Adipocyte (in vitro differentiated cells): ENCODE data around the gene HOXD10.

Source experiments
- DNase-seq: peaks from one replicate; pipeline ENCODE4 v3.0.0-alpha.2; 2015; ENCODE audit warnings: low read depth
- H3K27me3 ChIP-seq: replicated peaks from 2 replicates; pipeline ENCODE4 v1.7.0; 2013; ENCODE audit warnings: mild to moderate bottlenecking, low read length, moderate library complexity; ENCODE audit not compliant: control insufficient read depth, insufficient read depth
- H3K36me3 ChIP-seq: 2 replicates; pipeline ENCODE4 v1.7.0; 2013; ENCODE audit warnings: low read length, mild to moderate bottlenecking, moderate library complexity; ENCODE audit not compliant: control insufficient read depth, insufficient read depth, severe bottlenecking
- H3K4me1 ChIP-seq: 2 replicates; pipeline ENCODE4 v1.7.0; 2013; ENCODE audit warnings: mild to moderate bottlenecking, low read length, moderate library complexity; ENCODE audit not compliant: control insufficient read depth, insufficient read depth
- H3K4me3 ChIP-seq: 2 replicates; pipeline ENCODE4 v1.7.0; 2013; ENCODE audit warnings: mild to moderate bottlenecking, low read length, moderate library complexity
- H3K9ac ChIP-seq: 2 replicates; pipeline ENCODE4 v1.7.0; 2013; ENCODE audit warnings: mild to moderate bottlenecking, low read length, moderate library complexity
- H3K9me3 ChIP-seq: 2 replicates; pipeline ENCODE4 v1.7.0; 2013; ENCODE audit warnings: mild to moderate bottlenecking, low read length, moderate library complexity; ENCODE audit not compliant: control insufficient read depth

Gene HOXD10

DNA sequence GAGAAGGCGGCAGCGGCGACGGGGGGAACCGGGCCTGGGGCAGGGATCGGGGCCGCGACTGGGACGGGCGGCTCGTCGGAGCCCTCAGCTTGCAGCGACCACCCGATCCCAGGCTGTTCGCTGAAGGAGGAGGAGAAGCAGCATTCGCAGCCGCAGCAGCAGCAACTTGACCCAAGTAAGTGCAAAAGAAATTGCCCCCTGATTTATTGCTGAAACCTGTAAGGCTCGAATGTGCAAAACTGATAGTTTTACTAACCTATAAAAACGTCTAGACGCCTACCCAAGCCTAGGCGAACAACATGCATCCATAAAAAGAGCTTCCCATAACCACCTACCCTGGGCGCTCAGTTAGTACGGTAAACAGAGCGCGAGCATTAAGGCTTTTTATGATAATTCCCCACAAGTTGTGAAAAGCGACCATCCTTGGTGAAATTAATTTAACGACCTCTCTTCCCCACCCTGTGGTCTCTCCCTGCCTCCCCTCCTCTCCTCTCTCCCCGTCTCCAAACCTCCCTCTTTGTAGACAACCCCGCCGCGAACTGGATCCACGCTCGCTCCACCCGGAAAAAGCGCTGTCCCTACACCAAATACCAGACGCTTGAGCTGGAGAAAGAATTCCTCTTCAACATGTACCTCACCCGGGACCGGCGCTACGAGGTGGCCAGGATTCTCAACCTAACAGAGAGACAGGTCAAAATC, 7.0 kb downstream of the HOXD10 start:
- Histone ChIP-seq H3K9ac (peak overlapping the region; percentile 86), H3K4me1 (peaks cover 14% of the 10 kb centered on the region), H3K36me3 (no peaks in the 10 kb centered on the region), H3K9me3 (peaks cover under 1% of the 10 kb centered on the region), H3K4me3 (peak overlapping the region; percentile 89), H3K27me3 (peaks cover 30% of the 10 kb centered on the region)
- no peak for DNase-seq

- Histone ChIP-seq H3K9ac (peak overlapping the region; percentile 25), H3K4me3 (peak overlapping the region; percentile 89), H3K4me1 (peaks cover 14% of the 10 kb centered on the region), H3K27me3 (peaks cover 24% of the 10 kb centered on the region), H3K9me3 (no peaks in the 10 kb centered on the region), H3K36me3 (no peaks in the 10 kb centered on the region)
- DNase-seq = no peak
Measured at GRCh38 chr2:176124110-176124946, 7.8 kb downstream of the HOXD10 start.

- no peak for DNase-seq
- Histone ChIP-seq H3K4me1 (peaks cover 14% of the 10 kb centered on the region), H3K4me3 (no peak overlapping the region), H3K9ac (no peak overlapping the region), H3K36me3 (no peaks in the 10 kb centered on the region), H3K27me3 (peaks cover 16% of the 10 kb centered on the region), H3K9me3 (no peaks in the 10 kb centered on the region)
Measured at GRCh38 chr2:176124947-176125771, 8.6 kb downstream of the HOXD10 start.

DNA sequence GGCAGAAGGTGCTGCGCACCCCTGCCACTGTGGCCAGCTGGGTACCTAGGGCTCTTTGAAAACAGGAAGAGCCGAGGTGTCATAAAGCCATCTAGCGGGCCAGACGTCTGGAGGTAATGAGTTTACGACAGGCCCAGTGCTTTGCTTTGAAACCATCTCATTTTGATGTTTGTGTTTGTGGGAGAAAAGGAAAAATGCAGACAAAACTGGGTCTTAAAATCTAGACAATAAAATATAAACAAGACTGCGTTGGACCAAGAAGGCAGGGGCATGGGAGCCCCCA, 9.1 kb downstream of the HOXD10 start:
- Histone ChIP-seq H3K4me3 (no peak overlapping the region), H3K36me3 (no peaks in the 10 kb centered on the region), H3K4me1 (peaks cover 14% of the 10 kb centered on the region), H3K9me3 (no peaks in the 10 kb centered on the region), H3K9ac (no peak overlapping the region), H3K27me3 (peaks cover 11% of the 10 kb centered on the region)
- no peak for DNase-seq

GRCh38 chr2:176126929-176127773, 10.6 kb downstream of the HOXD10 start:
- H3K9me3 ChIP-seq = no peaks in the 10 kb centered on the region
- peaks cover 14% of the 10 kb centered on the region for H3K4me1 ChIP-seq
- no peaks in the 10 kb centered on the region for H3K36me3 ChIP-seq
- peak overlapping the region; percentile 92 for H3K9ac ChIP-seq
- H3K27me3 ChIP-seq = no peaks in the 10 kb centered on the region
- peak overlapping the region; percentile 84 for H3K4me3 ChIP-seq
- DNase-seq = peak; percentile 89

GRCh38 chr2:176127774-176128072, 11.1 kb downstream of the HOXD10 start:
- peak overlapping the region; percentile 84 for H3K4me3 ChIP-seq
- no peaks in the 10 kb centered on the region for H3K36me3 ChIP-seq
- peaks cover 14% of the 10 kb centered on the region for H3K4me1 ChIP-seq
- H3K27me3 ChIP-seq = no peaks in the 10 kb centered on the region
- no peak for DNase-seq
- H3K9me3 ChIP-seq = no peaks in the 10 kb centered on the region
- peak overlapping the region; percentile 92 for H3K9ac ChIP-seq

DNA sequence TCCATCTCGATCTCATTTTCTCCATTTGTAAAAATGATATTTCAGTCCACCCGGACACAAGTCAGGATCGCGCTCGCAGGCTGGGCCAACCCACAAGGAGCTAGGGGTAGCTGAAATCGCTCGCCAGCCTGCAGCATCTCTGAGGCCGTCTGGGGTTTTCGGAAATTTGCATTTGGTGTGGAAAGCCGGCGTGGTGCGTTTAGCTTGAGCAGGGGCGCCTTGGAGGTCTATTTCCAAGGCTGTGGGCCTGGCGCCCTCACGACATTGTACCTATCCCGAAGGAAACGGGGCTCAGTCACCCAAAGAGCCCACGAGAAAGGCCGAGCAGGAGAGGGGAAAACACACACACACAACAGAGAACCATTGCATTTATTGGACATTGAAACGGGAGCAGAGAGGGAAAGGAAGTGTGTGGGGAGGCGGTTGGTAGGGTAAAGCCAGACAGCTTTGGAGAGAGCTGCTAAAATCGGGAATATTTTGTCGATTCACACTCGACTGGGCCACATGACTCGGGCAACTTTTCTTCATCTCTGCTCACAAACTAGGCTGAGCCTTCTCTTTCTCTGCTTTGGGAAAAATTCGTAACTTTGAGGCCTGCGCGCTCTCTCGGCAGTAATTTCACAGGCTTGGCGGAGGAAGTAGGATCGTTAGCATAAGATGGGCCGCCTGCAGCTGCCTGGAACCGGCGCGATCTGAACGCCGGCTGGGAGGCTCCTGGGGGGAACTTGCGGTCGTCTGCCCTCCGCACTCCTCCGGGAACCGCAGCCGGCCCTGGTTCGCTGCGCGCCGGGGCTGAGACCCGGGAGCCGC, 11.8 kb downstream of the HOXD10 start:
- Histone ChIP-seq H3K4me3 (peak overlapping the region; percentile 84), H3K4me1 (peaks cover 20% of the 10 kb centered on the region), H3K9ac (peak overlapping the region; percentile 92), H3K27me3 (no peaks in the 10 kb centered on the region), H3K36me3 (no peaks in the 10 kb centered on the region), H3K9me3 (no peaks in the 10 kb centered on the region)
- no peak for DNase-seq

DNA sequence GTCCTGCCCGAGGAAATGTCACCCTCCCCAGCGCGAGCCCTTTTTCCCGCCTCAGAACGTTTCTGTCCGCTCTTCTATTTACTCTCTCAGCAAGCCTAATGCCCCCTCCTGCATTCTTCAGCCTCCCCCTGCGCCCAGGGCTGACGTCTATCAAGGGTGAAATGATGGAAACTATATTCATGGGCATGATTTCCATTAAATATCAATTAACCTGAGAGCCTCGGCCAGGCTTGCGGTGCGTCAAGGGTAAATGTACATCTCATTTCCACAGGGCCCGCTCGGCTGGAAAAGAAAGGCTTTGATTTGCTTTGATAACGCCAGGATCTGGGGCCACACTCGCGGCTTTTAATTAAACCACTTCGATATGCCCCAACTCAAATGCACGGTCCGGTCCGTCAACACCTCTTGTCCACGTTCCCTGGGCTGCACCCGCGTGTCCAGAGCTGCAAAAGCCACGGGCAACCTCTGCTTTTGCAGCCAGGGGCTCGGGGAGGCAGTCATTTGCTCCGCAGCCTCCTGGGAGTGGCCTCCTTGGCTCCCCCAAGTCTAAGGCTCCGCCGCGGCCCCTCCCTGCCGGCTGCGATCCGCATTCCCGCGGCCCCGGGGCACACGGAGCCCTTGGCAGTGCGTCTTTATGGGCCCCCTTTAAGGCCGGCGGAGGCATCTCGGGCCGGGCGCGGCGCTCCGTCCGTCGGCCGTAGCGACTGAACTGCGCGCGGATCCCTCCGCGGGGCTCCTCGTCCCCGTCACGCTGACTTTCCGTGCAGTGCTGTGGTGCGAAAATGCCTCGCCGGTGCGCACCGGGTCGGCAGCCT, 12.6 kb downstream of the HOXD10 start, which contains the start of gene HOXD8:
Gene HOXD8 (plus strand): TSS at position 724 of the 815 bp plus-strand sequence. CDS start 662 bp downstream, outside the sequence.
- Histone ChIP-seq H3K4me3 (peak within 1 kb of the TSS; percentile 91), H3K9me3 (no peaks in the 10 kb centered on the region), H3K4me1 (peaks cover 23% of the 10 kb centered on the region), H3K27me3 (no peaks in the 10 kb centered on the region), H3K9ac (peak within 1 kb of the TSS; percentile 92), H3K36me3 (no peaks in the 10 kb centered on the region)
- DNase-seq = peak; percentile 34

DNA sequence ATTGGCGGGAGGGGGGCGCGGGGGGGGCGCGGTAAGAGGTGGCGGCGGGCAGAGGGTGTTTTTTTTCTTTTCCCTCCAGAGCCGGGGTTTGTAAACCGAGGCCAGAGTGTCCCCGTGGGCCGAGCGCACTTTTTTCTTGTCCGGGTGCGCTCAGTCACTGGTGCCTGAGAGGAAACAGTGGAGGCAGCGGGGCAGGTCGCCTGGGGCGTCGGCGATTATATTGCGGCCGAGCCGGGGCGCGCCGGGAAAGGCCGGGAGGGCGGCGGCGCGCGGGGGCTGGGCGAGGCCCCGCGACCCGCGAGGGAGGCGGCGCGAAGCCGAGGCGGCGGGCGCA, 13.2 kb downstream of the HOXD10 start:
- peak overlapping the region; percentile 91 for H3K4me3 ChIP-seq
- H3K36me3 ChIP-seq = no peaks in the 10 kb centered on the region
- H3K9me3 ChIP-seq = no peaks in the 10 kb centered on the region
- peak overlapping the region; percentile 92 for H3K9ac ChIP-seq
- peaks cover 24% of the 10 kb centered on the region for H3K4me1 ChIP-seq
- H3K27me3 ChIP-seq = no peaks in the 10 kb centered on the region
- DNase-seq = no peak
